GM19397 (cell line): ENCODE data around the gene ATG10.
"Not testable (repeated sequence)": the region's sequence is repeated elsewhere in the genome, so short reads cannot be mapped to it uniquely, and the experiment has no call there.

Experiments
- ATAC-seq: cut with Tn5 transposase; IDR thresholded peaks from one replicate; pipeline ENCODE4 v1.9.1; 2021; ENCODE audit warnings: mild to moderate bottlenecking, moderate library complexity; ENCODE audit not compliant: unreplicated experiment

ATG10 gene

GRCh38 chr5:82050955-82051354 lies 79.1 kb downstream of the ATG10 start:
- no peak for ATAC-seq

GRCh38 chr5:82054004-82054710 lies 82.3 kb downstream of the ATG10 start:
- no peak for ATAC-seq

GRCh38 chr5:82057051-82057450 lies 85.2 kb downstream of the ATG10 start:
- no peak for ATAC-seq

GRCh38 chr5:82058710-82059109 lies 86.9 kb downstream of the ATG10 start:
- ATAC-seq: no peak

GRCh38 chr5:82066791-82067190 lies 95.0 kb downstream of the ATG10 start:
- ATAC-seq: no peak

- ATAC-seq: not testable (repeated sequence)
Observed at GRCh38 chr5:82068042-82068441, 96.2 kb downstream of the ATG10 start.

- no peak for ATAC-seq
Observed at GRCh38 chr5:82068723-82069122, 96.9 kb downstream of the ATG10 start.

GRCh38 chr5:82072138-82072537 lies 100.3 kb downstream of the ATG10 start:
- no peak for ATAC-seq

GRCh38 chr5:82073179-82073578 lies 101.4 kb downstream of the ATG10 start:
- ATAC-seq: no peak

- no peak for ATAC-seq
Observed at GRCh38 chr5:82074950-82075349, 103.1 kb downstream of the ATG10 start.

- no peak for ATAC-seq
Observed at GRCh38 chr5:82077496-82077895, 105.7 kb downstream of the ATG10 start.

GRCh38 chr5:82091617-82092016 lies 119.8 kb downstream of the ATG10 start:
- no peak for ATAC-seq

- no peak for ATAC-seq
Observed at GRCh38 chr5:82095536-82095935, 123.7 kb downstream of the ATG10 start.

GRCh38 chr5:82096249-82096648 lies 124.4 kb downstream of the ATG10 start:
- no peak for ATAC-seq

- peak; percentile 89 for ATAC-seq
Observed at GRCh38 chr5:82100303-82101077, 128.7 kb downstream of the ATG10 start.

GRCh38 chr5:82104872-82105271 lies 133.0 kb downstream of the ATG10 start:
- no peak for ATAC-seq

- no peak for ATAC-seq
Observed at GRCh38 chr5:82105457-82105856, 133.6 kb downstream of the ATG10 start.

GRCh38 chr5:82106207-82106606 lies 134.4 kb downstream of the ATG10 start:
- no peak for ATAC-seq

GRCh38 chr5:82106756-82107155 lies 134.9 kb downstream of the ATG10 start:
- no peak for ATAC-seq

- no peak for ATAC-seq
Observed at GRCh38 chr5:82107267-82107666, 135.4 kb downstream of the ATG10 start.

GRCh38 chr5:82109013-82109412 lies 137.2 kb downstream of the ATG10 start:
- ATAC-seq: no peak

GRCh38 chr5:82109915-82110314 lies 138.1 kb downstream of the ATG10 start:
- ATAC-seq: not testable (repeated sequence)
